ELF-1 (cell line): ENCODE measurements around the gene FBXL15.

Experiments
- DNase-seq: peaks from one replicate; pipeline ENCODE4 v3.0.0-alpha.2; 2016; ENCODE audit warnings: low read depth, low spot score

Gene FBXL15

DNA sequence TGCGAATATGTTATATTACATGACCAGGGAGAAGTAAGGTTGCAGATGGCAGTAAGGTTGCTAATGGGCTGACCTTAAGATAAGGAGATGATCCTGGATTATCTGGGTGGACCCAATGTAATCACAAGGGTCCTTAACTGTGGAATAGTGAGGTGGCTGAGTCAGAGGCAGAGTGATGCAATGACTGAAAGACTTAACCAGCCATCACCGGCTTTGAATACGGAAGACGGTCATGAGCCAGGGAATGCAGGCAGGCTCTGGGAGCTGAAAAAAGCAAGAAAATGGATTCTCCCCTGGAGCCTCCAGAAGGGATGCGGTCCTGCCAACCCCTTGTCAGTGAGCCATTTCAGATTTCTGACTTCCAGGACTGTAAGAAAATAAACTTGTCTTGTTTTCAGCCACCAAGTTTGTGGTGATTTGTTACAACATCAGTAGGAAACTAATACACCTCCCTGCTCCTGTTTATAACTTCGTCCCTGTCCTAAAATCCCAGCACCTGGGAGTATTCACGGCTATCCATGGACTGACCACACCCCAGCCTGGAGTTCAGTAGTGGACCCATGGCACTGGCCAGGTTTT is 35.3 kb downstream of the FBXL15 start:
- peak; percentile 81 for DNase-seq

DNA sequence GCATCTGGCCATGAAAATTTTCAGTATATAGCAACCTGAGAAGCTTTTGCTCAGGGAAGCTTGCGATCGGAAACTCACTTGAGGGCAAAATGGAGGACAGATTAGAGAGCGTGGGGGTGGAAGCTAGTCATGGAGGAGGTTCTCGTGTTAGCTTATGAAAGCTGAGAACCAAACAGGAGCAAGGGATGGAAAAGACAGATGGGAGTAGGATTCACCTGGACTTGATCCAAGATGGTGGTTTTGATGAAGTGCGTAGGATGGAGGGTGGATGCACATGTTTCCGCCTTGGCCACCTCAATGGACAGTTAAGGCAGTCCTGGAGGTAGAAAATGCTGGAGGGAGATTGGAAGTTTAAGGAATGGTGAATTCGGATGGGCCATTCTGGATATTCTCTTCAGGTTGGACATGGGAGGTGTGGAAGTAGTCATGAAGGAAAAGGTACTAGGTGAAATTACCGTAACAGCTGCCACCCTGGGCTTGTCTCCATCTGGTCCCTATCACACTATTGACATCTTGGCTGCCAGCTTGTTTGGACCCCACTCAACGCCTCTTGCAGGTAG is 37.0 kb downstream of the FBXL15 start:
- DNase-seq: no peak

DNA sequence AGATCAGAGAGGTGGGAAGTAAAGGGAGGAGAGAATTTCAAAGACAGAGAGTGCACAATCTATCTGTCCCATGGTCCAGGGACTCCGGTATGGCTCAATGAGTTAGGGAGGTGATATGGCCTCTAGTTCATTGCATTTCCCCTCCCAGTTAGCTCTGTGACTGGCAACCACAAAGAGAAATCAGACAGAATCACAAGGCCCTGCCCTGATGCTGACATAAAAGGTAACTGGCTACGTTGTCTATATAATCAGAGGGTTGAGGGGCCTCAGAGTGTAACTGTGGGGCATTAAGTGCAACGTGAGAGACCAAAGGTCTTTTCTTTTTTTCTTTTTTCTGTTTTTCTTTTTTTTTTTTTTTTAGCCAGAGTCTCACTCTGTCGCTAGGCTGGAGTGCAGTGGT is 38.0 kb downstream of the FBXL15 start:
- DNase-seq: no peak

DNA sequence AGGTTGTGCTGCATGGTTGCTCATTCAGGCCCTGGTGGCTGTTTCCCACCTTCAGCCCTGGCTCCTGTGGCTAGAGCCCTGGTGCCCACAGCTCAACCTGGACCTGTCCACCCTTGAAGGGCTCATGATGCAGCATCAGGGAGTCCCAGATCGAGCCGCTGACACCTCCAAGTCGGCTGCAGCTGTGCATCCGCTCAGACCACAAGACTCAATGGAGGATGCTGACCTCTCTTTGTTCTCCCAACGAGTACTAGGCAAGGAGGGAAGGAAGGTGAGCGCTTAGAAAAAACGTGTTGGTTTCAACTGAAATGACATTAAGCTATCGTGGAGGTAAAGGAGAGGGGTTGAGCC is 40.2 kb downstream of the FBXL15 start:
- no peak for DNase-seq

DNA sequence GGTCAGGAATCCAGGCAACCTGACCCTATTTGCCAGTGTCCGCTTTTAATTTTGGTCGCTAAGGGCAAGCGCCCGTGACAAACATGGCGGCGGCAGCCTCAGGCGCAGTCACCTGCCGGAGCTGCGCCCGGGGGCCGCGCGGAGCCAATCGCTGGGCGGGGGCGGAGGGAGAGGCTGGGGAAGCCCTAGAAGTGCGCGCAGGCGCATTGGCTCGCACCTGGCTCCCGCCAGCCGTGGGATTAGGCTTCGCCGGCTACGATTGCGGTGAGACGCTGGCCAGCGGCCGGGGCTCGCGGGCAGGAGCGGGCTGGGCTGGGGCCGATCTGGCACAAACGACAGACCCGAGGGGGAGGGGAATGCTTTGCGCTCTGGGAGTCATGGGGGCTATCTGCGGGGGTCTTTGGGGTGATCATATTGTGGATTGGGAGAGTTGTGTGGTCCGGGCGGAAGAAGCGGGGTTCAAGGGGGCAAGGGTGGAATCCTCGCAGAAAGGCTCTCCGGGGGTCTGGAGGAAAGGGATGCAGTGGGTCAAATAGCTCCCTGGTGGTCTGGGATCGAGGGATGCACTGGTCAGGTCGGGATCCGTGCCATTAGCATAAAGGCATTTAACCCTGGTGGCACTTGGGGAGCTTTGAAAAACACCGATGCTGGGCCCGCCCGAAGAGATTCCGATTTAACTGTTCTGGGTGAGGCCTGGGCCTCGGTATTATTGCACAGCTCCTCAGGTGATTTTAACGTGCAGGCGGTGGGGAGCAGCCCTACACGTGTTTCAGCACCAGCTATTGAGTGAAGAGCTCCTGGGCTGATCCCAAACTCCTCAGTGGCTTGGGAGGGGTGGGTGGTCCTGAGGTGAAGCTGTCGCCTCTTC is 40.8 kb downstream of the FBXL15 start:
- DNase-seq: peak; percentile 96

DNA sequence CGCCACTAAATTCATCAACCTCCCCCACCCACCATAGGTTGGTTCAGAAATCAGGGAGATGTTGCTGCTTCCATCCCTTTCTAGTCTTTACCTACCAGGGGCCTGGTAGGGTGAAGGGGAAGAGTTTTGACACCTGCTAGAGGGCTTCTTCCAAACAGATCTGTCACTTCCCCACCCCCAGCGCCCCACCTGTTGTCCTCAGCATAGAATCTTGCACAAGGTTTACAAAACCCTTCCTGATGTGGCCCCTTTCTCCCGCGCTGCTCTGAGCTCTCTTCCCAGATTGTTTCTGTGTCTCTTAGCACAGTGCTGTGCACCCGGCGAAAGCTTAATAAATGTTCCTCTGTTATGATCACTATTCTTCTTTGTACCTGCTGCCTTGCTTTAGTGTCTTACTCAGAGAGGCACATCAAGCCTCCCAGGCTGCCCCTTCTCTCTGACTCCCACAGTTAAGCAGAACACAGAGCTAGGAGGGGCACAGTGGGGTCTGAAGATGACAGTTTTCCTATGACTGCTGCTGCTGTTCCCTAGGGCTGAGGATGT is 41.9 kb downstream of the FBXL15 start:
- DNase-seq: no peak

DNA sequence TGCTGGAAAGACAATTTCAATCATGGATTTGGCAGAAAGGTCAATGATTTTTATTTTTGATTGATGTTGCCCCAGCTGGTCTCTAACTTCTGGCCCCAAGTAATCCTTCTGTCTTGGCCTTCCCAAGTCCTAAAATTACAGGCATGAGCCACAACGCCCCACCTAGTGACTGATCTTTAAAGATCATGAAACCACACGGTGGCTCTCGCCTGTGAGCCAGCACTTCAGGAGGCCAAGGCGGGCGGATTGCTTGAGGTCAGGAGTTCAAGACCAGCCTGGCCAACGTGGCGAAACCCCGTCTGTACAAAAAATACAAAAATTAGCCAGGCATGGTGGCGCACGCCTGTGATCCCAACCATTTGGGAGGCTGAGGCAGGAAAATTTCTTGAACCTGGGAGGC is 43.3 kb downstream of the FBXL15 start:
- no peak for DNase-seq

DNA sequence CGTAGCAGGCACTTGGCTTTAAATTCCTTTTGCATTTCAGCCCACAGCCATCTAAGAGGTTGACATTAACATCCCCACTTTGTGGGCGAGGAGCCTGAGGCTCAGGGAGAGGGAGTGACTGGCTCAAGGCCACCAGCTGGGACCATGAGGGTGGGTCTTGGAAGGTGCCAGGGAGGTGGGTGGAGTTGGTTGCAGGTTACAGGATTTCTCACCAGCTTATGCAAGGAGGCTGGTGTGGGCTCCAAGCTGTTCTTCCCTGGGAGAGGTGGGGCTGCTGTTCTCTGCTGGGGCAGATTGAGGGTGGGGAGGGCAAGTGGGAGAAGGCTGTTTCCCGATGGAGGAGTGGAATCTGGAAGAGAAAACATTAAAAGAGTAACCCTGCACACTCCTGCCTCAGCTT is 44.8 kb downstream of the FBXL15 start:
- DNase-seq: no peak

DNA sequence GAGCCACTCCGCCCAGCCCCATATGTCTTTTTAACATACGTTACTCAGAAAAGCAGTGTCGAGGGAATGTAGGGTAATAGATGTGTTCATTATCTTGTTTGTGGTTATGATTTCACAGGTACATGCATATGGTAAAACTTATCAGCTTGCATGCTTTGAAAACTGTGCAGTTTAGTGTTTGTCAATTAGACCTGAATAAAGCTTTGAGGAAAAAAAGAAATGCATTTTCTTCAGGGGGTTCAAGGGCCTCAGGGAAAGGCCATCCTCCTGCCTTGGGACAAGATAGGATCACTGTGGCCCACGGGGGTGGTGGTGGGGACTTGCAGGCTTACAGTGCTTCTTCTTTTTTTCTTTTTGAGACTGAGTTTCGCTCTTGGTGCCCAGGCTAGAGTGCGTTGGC is 46.7 kb downstream of the FBXL15 start:
- no peak for DNase-seq

DNA sequence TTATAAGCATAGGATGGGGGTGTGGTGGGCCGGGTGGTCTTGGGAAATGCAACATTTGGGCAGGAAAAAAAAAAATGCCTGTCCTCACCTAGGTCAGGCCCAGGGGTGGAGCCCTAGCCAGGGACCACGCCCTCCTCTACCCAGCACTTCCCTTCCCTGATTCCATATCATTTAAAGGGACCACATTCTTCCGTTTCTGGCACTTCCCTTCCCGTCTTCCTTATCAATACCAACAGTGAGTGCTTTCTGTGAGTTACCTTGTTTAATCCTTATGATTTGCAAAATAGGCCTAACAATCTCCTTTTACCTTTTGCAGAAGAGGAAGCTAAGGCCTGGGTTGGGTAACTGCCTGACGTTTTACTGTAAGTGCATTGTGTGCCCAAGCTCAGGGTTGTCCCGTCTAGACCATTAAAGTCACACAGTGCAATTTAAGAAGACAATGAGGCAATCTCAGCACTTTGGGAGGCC is 47.4 kb downstream of the FBXL15 start:
- no peak for DNase-seq

DNA sequence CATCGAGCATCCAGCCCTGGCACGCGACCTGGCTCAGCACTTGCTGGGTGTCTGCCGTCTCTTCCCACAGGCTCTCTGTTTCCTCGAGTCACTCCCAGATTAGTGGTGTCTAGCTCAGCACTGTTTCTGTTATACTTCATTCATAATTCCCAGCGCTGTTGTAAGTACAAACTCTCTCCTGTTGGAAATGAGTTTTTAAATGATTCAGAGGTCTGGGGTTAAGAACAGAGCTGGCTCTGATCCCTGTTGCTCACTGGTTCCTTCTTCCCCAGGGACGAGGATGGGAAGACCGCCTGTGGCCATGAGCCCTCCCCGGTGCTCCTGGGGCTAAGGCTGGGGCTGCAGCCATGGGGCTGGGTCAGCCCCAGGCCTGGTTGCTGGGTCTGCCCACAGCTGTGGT is 48.0 kb downstream of the FBXL15 start:
- no peak for DNase-seq

DNA sequence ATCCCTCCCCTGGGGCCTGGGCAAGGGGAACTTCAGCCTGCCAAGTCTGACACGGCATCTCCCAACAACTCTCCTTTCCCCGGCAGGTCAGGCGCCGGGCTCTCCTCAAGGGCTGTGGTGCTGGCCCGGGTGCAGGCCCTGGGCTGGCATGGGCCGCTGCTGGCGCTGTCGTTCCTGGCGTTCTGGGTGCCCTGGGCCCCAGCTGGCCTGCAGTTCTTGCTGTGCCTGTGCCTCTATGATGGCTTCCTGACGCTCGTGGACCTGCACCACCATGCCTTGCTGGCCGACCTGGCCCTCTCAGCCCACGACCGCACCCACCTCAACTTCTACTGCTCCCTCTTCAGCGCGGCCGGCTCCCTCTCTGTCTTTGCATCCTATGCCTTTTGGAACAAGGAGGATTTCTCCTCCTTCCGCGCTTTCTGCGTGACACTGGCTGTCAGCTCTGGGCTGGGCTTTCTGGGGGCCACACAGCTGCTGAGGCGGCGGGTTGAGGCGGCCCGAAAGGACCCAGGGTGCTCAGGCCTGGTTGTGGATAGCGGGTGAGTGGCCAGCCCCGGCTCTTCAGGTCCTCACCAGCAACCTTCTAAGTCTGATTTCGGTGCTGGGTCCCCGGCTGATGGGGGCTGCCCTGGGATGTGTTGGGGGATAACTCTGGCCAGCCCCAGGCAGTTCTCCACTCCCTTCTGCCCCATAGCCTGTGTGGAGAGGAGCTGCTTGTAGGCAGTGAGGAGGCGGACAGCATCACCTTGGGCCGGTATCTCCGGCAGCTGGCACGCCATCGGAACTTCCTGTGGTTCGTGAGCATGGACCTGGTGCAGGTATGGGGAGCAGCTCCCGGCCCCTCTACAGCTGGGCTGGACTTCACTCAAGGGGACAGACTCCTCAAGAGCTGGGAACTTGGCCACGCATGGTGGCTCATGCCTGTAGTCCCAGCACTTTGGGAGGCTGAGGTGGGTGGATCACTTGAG is 50.2 kb downstream of the FBXL15 start:
- DNase-seq: no peak
